ENCODE measurements around the gene ASGR2. TPM values are rescaled to one million over a fixed set of nuclear protein-coding genes. Genes with fewer than 3 reads are reported as not detected.

ASGR2 gene
- total and polyA plus RNA-seq, 2 of the 13 experiments (the other 11 are each of a cell fraction or from before 2014, with no cell fraction given) = 320 to 754 TPM

- no peak for TF ChIP-seq TERF1 (CRISPR knock-in tag; IDR thresholded peaks at IDR 0.05)
- no peak for TF ChIP-seq STAT6 (CRISPR knock-in tag; IDR thresholded peaks at IDR 0.05; ENCODE audit: borderline replicate concordance)
- no peak for TF ChIP-seq ZNF431 (CRISPR knock-in tag; IDR thresholded peaks at IDR 0.05; ENCODE audit: borderline replicate concordance, low read depth)
- TF ChIP-seq CCAR2 (optimal IDR thresholded peaks at IDR 0.05; ENCODE audit: low read depth, low read length) = no peak
- TF ChIP-seq SP4 (CRISPR knock-in tag; IDR thresholded peaks at IDR 0.05) = no peak
- TF ChIP-seq NFRKB (IDR thresholded peaks at IDR 0.05) = no peak
- TF ChIP-seq ZNF407 (CRISPR knock-in tag; IDR thresholded peaks at IDR 0.05; ENCODE audit: not compliant biosample characterization) = no peak
- TF ChIP-seq GPBP1L1 (CRISPR knock-in tag; IDR thresholded peaks at IDR 0.05) = no peak
- TF ChIP-seq ATF7 (IDR thresholded peaks at IDR 0.05) = no peak
- TF ChIP-seq ATF7 (CRISPR knock-in tag; IDR thresholded peaks at IDR 0.05) = no peak
- 0 out of 2 replicates have a peak, but pooled peaks have one; percentile 53 for TF ChIP-seq ZNF296 (CRISPR knock-in tag; conservative IDR thresholded peaks at IDR 0.05)
- TF ChIP-seq CENPX (CRISPR knock-in tag; IDR thresholded peaks at IDR 0.05) = no peak
- no peak for TF ChIP-seq HOMEZ (CRISPR knock-in tag; IDR thresholded peaks at IDR 0.05; ENCODE audit: low read depth)
- no peak for TF ChIP-seq PAF1 (CRISPR knock-in tag; IDR thresholded peaks at IDR 0.05)
These were observed 18.0 kb upstream of the ASGR2 start (continued) for GRCh38 chr17:7132511-7133094.
